ENCODE data around the gene USP32.

GRCh38 chr17:60174035-60174434 lies 217.9 kb downstream of the USP32 start:
- TF ChIP-seq SP1 (IDR thresholded peaks at IDR 0.05) (no peak), CTCF (IDR thresholded peaks at IDR 0.05; ENCODE audit: low read depth, low read length, missing input control) (no peak), JUND (IDR thresholded peaks at IDR 0.05) (no peak)
